Measurements from ENCODE around the gene RBP4. TPM values are rescaled to one million over a fixed set of nuclear protein-coding genes. Genes with fewer than 3 reads are reported as not detected.

Gene RBP4
- polyA plus RNA-seq (2013, experiment 1 of 2) = 1.4 TPM
- polyA plus RNA-seq (2013, experiment 2 of 2) = 3.1 TPM

DNA sequence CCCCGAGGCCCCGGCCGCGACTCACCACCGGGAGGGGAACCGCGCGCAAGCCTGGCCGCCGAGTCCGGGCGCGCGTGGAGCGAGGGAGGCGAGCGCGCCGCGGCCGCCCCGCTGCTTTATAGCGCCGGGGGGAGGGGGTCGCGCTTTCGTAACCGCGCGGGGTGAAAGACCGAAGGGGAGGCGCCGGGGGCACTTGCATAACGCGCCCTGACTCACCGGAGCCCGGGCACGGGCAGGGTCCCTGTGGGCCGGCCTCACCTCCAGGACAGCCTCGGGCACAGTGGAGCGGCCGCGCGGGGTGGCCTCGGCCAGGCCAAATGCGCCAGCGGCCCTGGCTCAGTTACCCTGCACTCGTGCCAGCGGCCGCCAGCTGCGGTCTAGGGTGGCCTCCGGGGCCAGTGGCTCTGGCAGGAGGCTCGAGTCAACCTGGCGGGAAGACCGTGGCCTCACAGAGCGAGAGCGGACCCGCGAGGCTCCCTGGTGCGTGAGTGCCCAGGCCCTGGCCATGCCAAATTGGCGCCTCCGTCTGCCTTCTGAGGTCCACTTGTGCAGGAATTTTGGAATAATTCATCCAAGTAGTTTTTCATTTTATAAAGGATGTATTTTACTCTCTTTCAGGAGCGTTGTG lies at the start of gene RBP4:
Gene RBP4, minus strand, starts transcription at position 90 of the 628 bp plus-strand sequence. CDS start 207 bp downstream, outside the sequence.
- H3K27ac ChIP-seq (ENCODE audit: low read depth, low read length) = no peak within 1 kb of the TSS
- H3K4me1 ChIP-seq (ENCODE audit: insufficient read depth, low read length) = no peaks in the 10 kb centered on the region; the same call in 1 of the 2 replicates
- WGBS = 1% methylated on average over 63 of the region's 63 CpGs
- H3K27me3 ChIP-seq (ENCODE audit: insufficient read depth, low read length) = peaks cover 64% of the 10 kb centered on the region
- no peak within 1 kb of the TSS for H3K9ac ChIP-seq (ENCODE audit: low read depth, low read length)
- H3K36me3 ChIP-seq (ENCODE audit: insufficient read depth, low read length) = no peaks in the 10 kb centered on the region
- H3K4me3 ChIP-seq (ENCODE audit: low read length) = peak within 1 kb of the TSS; percentile 55
- no peaks in the 10 kb centered on the region for H3K9me3 ChIP-seq (ENCODE audit: insufficient read depth, low read depth, low read length)

DNA sequence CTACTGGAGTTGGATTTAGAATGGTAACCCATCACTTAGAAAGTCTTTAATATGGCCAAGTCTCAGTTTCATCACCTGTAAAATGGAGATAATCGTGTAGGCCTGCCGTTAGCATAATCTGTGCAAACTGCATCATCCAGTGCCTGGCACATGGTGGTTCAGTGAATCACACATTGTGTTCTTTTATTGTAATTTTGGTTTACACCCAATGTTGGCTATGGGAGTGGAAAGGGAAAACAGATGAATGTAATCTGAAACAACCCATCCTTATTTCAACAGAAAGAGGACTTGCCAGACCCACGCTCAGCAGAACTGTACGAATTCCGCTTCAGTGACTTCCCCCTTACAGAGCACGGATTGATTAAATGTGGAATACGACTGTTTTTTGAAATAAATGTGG lies 38.8 kb upstream of the RBP4 start:
- Histone ChIP-seq H3K4me3 (ENCODE audit: low read length) (no peak overlapping the region), H3K36me3 (ENCODE audit: insufficient read depth, low read length) (no peaks in the 10 kb centered on the region), H3K4me1 (ENCODE audit: insufficient read depth, low read length) (no peaks in the 10 kb centered on the region), H3K27ac (ENCODE audit: low read depth, low read length) (no peak overlapping the region), H3K9me3 (ENCODE audit: insufficient read depth, low read depth, low read length) (no peaks in the 10 kb centered on the region), H3K27me3 (ENCODE audit: insufficient read depth, low read length) (no peaks in the 10 kb centered on the region), H3K9ac (ENCODE audit: low read depth, low read length) (no peak overlapping the region)
- 87% methylated on average over 7 of the region's 7 CpGs for WGBS

DNA sequence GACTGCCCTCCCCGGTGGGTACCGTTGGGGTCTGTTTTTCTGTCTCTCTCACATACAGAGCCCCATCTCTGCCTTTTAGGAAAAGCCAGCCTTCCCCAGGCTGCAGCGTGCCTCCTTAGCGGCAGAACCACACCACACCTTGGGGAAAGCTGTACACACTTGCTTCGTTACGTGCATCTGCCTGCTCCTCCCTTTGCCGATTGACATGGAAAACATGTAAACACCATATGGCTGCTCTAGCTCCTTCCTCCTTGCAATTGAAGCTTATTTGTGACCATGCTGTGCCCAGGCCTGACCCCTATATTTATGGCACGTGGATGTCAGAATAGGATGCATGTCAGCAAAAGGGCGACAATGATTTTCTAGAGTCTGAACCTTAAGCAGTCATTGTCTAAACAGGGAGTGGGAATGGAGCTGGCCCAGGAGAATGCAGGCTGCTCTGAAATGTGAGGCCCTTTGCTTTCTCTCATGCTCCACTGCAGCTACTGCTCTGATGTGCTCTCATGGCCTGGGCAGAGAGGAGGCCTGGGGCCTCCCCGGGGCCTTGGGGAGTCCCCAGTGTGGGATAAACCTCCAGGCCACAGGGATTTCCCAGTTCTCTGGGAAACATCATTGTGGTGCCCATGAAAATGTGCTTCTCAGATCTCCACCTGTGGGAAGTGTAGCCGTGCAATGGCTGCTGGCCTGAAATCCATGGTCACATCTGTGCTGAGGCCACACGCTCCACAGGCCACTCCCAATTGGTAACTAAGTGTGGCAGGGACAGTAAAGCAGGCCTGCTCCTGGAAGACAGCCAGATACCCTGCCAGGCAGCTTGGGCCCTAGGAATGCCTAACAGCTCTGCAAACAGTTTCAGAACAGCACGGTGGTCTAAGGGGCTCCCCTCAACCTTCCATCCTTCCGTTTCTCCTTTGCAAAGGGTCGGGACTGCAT lies 29.9 kb upstream of the RBP4 start:
- no peaks in the 10 kb centered on the region for H3K27me3 ChIP-seq (ENCODE audit: insufficient read depth, low read length)
- no peaks in the 10 kb centered on the region for H3K9me3 ChIP-seq (ENCODE audit: insufficient read depth, low read depth, low read length)
- H3K27ac ChIP-seq (ENCODE audit: low read depth, low read length) = no peak overlapping the region
- H3K9ac ChIP-seq (ENCODE audit: low read depth, low read length) = no peak overlapping the region
- H3K4me3 ChIP-seq (ENCODE audit: low read length) = no peak overlapping the region
- 87% methylated on average over 15 of the region's 15 CpGs for WGBS
- no peaks in the 10 kb centered on the region for H3K4me1 ChIP-seq (ENCODE audit: insufficient read depth, low read length)
- no peaks in the 10 kb centered on the region for H3K36me3 ChIP-seq (ENCODE audit: insufficient read depth, low read length)

DNA sequence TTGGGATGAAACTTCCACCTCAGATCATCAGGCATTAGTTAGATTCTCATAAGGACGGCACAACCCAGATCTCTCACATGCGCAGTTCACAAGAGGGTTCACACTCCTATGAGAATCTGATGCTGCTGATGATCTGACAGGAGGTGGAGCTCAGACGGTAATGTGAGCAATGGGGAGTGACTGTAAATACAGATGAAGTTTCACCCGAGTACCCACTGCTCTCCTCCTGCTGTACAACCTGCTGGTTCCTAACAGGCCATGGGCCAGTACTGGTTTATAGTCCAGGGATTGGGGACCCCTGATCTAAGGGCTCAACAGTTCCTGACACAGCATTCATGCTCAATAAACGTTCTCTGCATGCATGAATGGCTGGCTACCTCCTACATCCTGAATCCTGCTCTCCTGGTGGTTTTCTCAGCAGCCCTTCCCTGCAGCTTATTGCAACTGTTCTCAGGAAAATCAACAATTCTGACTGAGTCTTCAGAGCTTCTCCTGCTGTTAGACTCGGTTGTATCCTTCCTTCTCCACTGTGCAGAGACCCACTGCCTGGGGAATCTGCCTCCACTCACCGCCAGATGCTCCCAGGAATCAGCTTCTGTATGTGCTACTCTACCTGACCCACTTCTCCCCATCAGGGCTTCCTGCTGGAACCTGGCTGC lies 28.7 kb upstream of the RBP4 start:
- Histone ChIP-seq H3K27ac (ENCODE audit: low read depth, low read length) (no peak overlapping the region), H3K9ac (ENCODE audit: low read depth, low read length) (no peak overlapping the region), H3K27me3 (ENCODE audit: insufficient read depth, low read length) (no peaks in the 10 kb centered on the region), H3K4me1 (ENCODE audit: insufficient read depth, low read length) (no peaks in the 10 kb centered on the region), H3K36me3 (ENCODE audit: insufficient read depth, low read length) (no peaks in the 10 kb centered on the region), H3K4me3 (ENCODE audit: low read length) (no peak overlapping the region), H3K9me3 (ENCODE audit: insufficient read depth, low read depth, low read length) (no peaks in the 10 kb centered on the region)
- WGBS = 69% methylated on average over 7 of the region's 7 CpGs

DNA sequence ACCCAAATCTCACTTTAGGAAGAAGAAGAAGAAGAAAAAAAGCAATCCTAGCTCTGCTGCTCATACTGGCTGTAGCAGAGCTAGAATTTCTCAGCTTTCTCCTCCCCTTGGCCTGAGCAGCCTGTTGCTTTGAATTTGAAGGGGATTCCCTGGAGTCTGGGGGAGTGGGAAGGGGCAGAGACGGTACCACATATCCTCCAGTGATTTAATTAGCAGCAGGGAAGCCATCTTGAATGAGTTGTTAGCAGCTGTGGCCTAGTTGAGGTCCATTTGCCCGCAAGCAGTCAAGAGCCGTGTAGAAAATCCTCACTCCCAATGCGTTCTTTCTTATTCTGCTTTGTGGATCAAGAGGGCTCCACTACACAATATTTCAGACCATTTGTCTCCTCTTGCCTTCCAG lies 27.8 kb upstream of the RBP4 start:
- no peak overlapping the region for H3K9ac ChIP-seq (ENCODE audit: low read depth, low read length)
- H3K27ac ChIP-seq (ENCODE audit: low read depth, low read length) = no peak overlapping the region
- H3K4me1 ChIP-seq (ENCODE audit: insufficient read depth, low read length) = no peaks in the 10 kb centered on the region
- no peak overlapping the region for H3K4me3 ChIP-seq (ENCODE audit: low read length)
- no peaks in the 10 kb centered on the region for H3K36me3 ChIP-seq (ENCODE audit: insufficient read depth, low read length)
- no peaks in the 10 kb centered on the region for H3K9me3 ChIP-seq (ENCODE audit: insufficient read depth, low read depth, low read length)
- no peaks in the 10 kb centered on the region for H3K27me3 ChIP-seq (ENCODE audit: insufficient read depth, low read length)
- 76% methylated on average over 4 of the region's 4 CpGs for WGBS

DNA sequence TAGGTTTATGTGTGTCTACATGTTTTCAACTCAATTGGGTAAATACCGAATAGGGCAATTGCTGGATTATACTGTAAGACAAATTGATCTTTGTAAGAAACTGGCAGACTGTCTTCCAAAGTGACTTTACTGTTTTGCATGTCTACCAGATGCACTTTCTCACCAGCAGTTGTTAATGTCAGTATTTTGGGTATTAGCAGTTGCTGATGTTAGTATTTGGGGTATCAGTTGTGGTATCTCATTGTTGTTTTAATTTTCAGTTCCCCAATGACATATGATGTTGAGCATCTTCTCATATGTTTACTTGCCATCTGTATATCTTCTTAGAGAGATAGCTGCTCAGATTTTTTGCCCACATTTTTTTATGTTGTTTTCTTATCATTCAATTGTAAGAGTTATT lies 21.9 kb upstream of the RBP4 start:
- WGBS = 86% methylated on average over 1 of the region's 1 CpG
- Histone ChIP-seq H3K4me1 (ENCODE audit: insufficient read depth, low read length) (no peaks in the 10 kb centered on the region), H3K27ac (ENCODE audit: low read depth, low read length) (no peak overlapping the region)

DNA sequence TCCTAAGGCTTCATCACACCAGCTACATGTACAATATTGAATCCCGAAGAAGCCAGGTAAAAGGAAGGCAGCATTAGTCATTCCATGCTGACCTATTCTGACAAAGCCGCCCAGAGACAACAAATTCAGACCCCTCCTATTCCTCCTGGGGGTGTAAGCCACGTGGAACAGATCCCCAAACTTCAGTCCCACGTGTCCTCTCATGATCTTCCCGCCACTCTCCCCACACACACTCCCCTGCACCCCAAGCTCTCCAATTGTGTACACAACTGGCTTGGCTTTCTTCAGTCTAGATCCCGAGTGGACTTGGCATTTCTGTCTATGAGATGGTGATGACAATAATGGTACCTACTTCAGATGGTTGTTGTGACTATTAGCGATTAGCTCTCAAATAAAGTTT lies 19.9 kb upstream of the RBP4 start:
- WGBS = 85% methylated on average over 7 of the region's 7 CpGs
- H3K27ac ChIP-seq (ENCODE audit: low read depth, low read length) = no peak overlapping the region
- no peaks in the 10 kb centered on the region for H3K4me1 ChIP-seq (ENCODE audit: insufficient read depth, low read length)
- H3K9me3 ChIP-seq (ENCODE audit: insufficient read depth, low read depth, low read length) = no peaks in the 10 kb centered on the region
- no peak overlapping the region for H3K4me3 ChIP-seq (ENCODE audit: low read length)
- no peak overlapping the region for H3K9ac ChIP-seq (ENCODE audit: low read depth, low read length)
- H3K27me3 ChIP-seq (ENCODE audit: insufficient read depth, low read length) = no peaks in the 10 kb centered on the region
- H3K36me3 ChIP-seq (ENCODE audit: insufficient read depth, low read length) = no peaks in the 10 kb centered on the region

More for the DNA sequence above, 21.9 kb upstream of the RBP4 start:
- Histone ChIP-seq H3K27me3 (ENCODE audit: insufficient read depth, low read length) (no peaks in the 10 kb centered on the region), H3K9me3 (ENCODE audit: insufficient read depth, low read depth, low read length) (no peaks in the 10 kb centered on the region), H3K4me3 (ENCODE audit: low read length) (no peak overlapping the region), H3K9ac (ENCODE audit: low read depth, low read length) (no peak overlapping the region), H3K36me3 (ENCODE audit: insufficient read depth, low read length) (no peaks in the 10 kb centered on the region)

DNA sequence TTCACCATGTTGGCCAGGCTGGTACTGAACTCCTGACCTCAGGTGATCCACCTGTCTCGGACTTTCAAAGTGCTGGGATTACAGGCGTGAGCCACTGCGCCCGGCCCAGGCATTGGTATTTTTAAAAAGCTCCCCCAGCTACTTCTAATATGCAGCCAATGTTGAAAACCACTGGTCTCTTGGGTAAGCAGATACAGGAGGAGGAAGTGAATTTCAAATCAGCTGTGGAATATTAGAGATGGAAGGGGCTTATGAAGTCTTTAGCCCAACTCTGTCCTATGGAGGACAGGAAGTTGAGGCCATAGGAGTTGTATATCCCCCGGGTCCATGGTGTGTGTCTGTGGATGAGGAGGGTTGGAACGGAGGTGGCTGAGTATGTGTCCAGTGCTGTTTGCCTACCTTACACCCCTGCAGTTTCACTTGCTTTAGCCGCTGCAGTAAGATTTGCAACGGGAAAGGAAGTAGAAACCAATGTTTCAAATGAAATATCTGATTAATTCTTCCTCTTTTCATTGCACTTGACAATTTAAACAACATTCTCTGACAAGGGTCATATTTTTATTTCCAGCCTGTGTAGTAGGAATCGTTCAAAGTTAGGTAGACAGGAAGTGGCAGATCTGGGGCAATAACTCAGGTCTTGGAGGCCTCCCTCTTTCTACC lies 14.7 kb upstream of the RBP4 start:
- Histone ChIP-seq H3K36me3 (ENCODE audit: insufficient read depth, low read length) (no peaks in the 10 kb centered on the region), H3K4me3 (ENCODE audit: low read length) (no peak overlapping the region), H3K4me1 (ENCODE audit: insufficient read depth, low read length) (no peaks in the 10 kb centered on the region), H3K27ac (ENCODE audit: low read depth, low read length) (no peak overlapping the region), H3K9ac (ENCODE audit: low read depth, low read length) (no peak overlapping the region), H3K27me3 (ENCODE audit: insufficient read depth, low read length) (no peaks in the 10 kb centered on the region), H3K9me3 (ENCODE audit: insufficient read depth, low read depth, low read length) (no peaks in the 10 kb centered on the region)
- 96% methylated on average over 8 of the region's 9 CpGs for WGBS

DNA sequence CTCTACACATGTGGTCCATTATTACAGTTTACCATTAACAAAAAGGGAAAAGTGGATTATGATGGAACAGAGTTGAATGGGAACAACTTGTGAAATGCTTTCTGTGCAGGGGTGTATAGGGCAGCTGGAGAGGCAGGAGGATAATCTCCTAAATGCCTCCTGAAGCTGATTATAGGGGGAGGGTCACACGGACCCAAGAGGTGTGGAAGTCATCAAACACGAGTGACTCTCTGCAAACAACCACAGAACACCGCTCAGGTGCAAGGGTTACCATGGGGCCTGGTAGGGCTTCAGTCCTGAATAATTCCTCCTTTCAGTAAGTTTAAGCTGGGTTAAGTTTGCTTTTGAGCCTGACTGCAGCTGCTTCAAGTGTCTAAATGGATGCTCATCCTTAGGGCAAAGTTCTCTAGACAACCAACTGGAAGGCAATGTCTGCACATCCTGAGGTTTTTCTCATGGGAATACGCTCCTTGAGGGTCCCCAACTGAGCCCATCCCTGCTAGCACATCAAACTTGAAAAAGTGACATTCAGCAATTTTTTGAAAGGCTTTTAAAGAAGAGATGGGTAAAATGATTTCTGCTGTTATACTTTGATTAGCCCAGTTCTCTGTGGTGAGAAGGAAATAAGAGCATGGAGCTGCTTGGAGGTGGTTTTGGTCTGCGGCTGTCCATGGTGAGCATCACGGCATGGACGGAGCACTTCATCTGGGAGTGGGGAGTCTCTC lies 13.2 kb upstream of the RBP4 start:
- H3K27me3 ChIP-seq (ENCODE audit: insufficient read depth, low read length) = no peaks in the 10 kb centered on the region
- no peaks in the 10 kb centered on the region for H3K4me1 ChIP-seq (ENCODE audit: insufficient read depth, low read length)
- no peak overlapping the region for H3K4me3 ChIP-seq (ENCODE audit: low read length)
- no peaks in the 10 kb centered on the region for H3K36me3 ChIP-seq (ENCODE audit: insufficient read depth, low read length)
- no peak overlapping the region for H3K27ac ChIP-seq (ENCODE audit: low read depth, low read length)
- H3K9ac ChIP-seq (ENCODE audit: low read depth, low read length) = no peak overlapping the region
- 91% methylated on average over 7 of the region's 7 CpGs for WGBS
- H3K9me3 ChIP-seq (ENCODE audit: insufficient read depth, low read depth, low read length) = no peaks in the 10 kb centered on the region

DNA sequence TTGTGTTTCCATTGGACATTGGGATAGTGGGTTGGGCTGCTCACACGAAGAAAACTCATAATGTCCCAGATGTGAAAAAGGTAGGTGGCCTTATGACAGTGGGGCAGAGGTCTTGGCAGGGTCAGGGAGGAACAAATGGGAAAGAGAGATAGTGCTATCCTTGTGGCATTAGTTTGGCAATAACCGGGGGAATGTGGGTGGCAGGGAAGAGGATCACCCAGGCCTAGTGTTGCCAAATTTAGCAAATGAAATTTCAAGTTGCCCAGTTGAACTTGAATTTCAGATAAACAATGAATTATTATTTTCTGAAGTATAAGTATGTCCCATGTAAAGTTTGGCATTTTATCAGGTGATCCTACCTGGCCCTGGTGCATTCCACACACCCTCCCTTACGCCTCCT lies 12.1 kb upstream of the RBP4 start:
- H3K9me3 ChIP-seq (ENCODE audit: insufficient read depth, low read depth, low read length) = no peaks in the 10 kb centered on the region
- H3K36me3 ChIP-seq (ENCODE audit: insufficient read depth, low read length) = no peaks in the 10 kb centered on the region
- H3K4me1 ChIP-seq (ENCODE audit: insufficient read depth, low read length) = no peaks in the 10 kb centered on the region
- no peak overlapping the region for H3K9ac ChIP-seq (ENCODE audit: low read depth, low read length)
- H3K27me3 ChIP-seq (ENCODE audit: insufficient read depth, low read length) = no peaks in the 10 kb centered on the region
- no peak overlapping the region for H3K4me3 ChIP-seq (ENCODE audit: low read length)
- WGBS = 91% methylated on average over 3 of the region's 3 CpGs
- H3K27ac ChIP-seq (ENCODE audit: low read depth, low read length) = no peak overlapping the region

Data from HUES64 (cell line).